Mammary microvascular endothelial cell (primary cell): ENCODE results near the gene ECE1. TPM values are rescaled to one million over a fixed set of nuclear protein-coding genes. Genes with fewer than 3 reads are reported as not detected.

Source experiments
- total RNA-seq: library from RNA; depleted of rRNA; stranded (reverse); fragments of >200 nt; gene quantifications from 2 replicates; pipeline ENCODE4 v1.2.3, GENCODE V29; 2015

ECE1 gene
- 302 and 320 TPM in 2 replicates for total RNA-seq

GRCh38 chr1:21289700-21290545 lies at the start of gene ECE1:
ECE1 (minus strand) TSS chr1:21290463; CDS start chr1:21290414, 49 bp downstream.

GRCh38 chr1:21176586-21177555 lies 113.4 kb downstream of the ECE1 start, which contains the start of gene EIF4G3:
EIF4G3 (minus strand) TSS chr1:21176897; CDS start chr1:21002742, 174,155 bp downstream.

Other genes starting within 250 kb of the ECE1 start
- 29.4 and 31.2 TPM in 2 replicates for gene EIF4G3, start 113.6 kb downstream of the ECE1 start, total RNA-seq
- gene NBPF3, start 149.7 kb upstream of the ECE1 start, total RNA-seq: 6.6 and 9.3 TPM in 2 replicates
- gene ALPL, start 219.0 kb upstream of the ECE1 start, total RNA-seq: 0.05 and 0.27 TPM in 2 replicates